ENCODE data around the gene SRP68.

Gene SRP68

DNA sequence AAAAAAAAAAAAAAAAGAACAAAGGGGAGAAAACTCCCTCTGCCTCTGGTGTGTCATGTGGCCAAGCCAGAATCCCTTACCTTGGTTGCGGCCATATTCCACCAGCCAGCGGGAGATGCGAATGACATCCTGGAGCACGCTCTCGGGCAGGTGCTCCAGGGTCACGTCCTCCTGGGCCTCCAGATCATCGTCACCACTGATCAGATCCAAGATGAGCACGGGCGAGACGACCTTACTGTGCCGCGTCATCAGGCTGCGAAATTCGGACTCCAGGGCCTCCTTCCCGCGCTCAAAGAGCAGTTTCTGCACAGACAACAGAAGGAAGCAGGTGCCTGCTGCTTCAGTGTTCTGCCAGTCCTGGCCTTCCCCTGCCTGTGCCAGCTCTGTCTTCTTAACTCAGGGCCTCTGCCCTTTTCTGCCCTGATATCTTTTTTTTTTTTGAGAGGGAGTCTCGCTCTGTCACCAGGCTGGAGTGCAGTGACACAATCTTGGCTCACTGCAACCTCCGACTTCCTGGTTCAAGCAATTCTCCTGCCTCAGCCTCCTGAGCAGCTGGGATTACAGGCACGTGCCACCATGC lies 25.5 kb upstream of the SRP68 start:
- Mint-ChIP-seq H3K4me3 (no peak overlapping the region), H3K9me3 (no peaks in the 10 kb centered on the region), H3K27ac (no peak overlapping the region), H3K4me1 (peaks cover 10 to 18% of the 10 kb centered on the region in 2 donors), H3K27me3 (no peaks in the 10 kb centered on the region), H3K36me3 (peaks cover 34 to 55% of the 10 kb centered on the region in 2 donors)
- no peak for DNase-seq
- ATAC-seq (replicated peaks): no peak

DNA sequence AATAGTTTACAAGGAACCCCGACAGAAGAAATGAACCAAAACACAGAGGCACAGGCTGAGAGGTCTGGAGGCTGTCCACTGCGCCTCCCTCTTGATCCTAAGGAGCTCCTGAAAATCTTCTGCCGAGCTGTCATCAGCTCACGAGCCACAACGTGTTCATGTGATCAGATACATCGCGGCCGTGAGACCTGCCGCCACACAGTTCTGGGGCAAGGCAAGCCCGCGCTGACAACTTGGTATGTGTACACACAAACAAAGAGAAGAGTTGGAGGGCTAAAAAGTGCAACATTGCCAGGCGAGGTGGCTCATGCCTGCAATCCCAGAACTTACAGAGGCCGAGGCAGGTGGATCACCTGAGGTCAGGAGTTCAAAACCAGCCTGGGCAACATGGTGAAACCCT lies 23.6 kb upstream of the SRP68 start:
- peaks cover 36 to 58% of the 10 kb centered on the region in 2 donors for H3K36me3 Mint-ChIP-seq
- H3K4me3 Mint-ChIP-seq: no peak overlapping the region
- no peaks in the 10 kb centered on the region for H3K27me3 Mint-ChIP-seq
- no peaks in the 10 kb centered on the region for H3K9me3 Mint-ChIP-seq
- H3K4me1 Mint-ChIP-seq: peaks cover 3 to 5% of the 10 kb centered on the region in 2 donors
- ATAC-seq (replicated peaks): no peak
- DNase-seq: no peak
- no peak overlapping the region for H3K27ac Mint-ChIP-seq

DNA sequence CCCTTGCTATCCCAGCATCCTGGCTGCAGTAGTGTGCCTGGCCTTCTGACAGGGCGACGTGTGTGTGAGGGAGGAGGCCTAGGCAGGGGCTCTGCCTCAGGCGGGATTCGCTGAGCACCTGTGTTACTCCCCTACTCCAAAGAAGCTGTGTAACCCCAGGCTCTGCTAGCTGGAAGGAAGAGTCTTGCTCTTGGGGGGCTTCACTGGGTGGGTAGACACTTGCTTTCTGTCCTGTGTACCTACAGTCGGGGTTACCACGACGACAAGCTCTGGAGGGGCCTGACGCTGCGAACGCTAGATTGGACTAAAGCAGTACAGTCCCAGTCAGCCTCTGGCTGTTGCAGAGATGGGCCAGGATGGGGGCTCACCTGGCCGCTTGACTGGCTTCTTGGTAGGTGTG lies 21.7 kb upstream of the SRP68 start:
- Mint-ChIP-seq H3K9me3 (no peaks in the 10 kb centered on the region), H3K36me3 (peaks cover 41 to 67% of the 10 kb centered on the region in 2 donors), H3K4me1 (peaks cover 3 to 4% of the 10 kb centered on the region in 2 donors), H3K27ac (no peak overlapping the region), H3K27me3 (no peaks in the 10 kb centered on the region), H3K4me3 (no peak overlapping the region)
- DNase-seq (no peak), ATAC-seq (replicated peaks) (no peak)

DNA sequence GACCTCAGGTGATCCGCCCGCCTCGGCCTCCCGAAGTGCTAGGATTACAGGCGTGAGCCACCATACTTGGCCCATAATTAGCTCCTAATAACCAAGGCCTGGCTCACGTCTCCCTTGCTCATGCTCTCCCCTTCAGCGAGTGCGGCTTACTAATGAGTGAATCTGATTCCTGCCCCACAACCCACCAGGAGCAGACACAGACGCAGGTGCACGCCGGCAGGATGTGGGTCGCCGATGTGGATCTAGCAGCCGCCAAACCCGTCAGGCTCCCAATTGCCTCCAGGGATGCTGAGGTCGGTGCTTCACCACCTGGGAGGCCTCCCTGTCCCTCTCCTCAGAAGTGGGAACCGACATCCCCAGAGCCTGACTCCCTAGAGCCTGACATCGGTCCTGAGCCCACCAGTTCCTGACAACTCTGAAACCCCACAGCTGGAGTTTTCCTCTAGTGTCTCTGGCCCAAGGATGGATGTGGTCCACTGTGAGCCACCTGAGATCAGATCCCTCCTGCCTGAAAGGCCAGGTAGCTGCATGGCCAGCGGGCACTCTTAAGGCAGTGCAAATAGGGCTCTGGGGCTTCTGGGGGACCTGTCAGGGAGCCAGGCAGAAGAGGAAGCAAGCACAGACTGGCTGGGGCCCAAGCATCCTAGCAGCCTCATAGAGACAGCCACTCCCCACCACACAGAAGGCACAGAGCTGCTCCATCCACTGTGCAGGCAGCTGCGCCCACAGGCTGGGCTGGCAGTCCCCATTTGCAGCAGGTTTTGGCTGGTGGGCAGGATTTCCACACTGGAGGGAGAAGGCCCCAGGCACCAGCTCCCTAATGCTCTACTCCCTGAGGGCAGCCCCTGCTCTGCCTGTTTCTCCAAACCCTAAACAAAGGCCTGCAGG lies 20.5 kb upstream of the SRP68 start:
- peaks cover 46 to 68% of the 10 kb centered on the region in 2 donors for H3K36me3 Mint-ChIP-seq
- H3K27ac Mint-ChIP-seq: no peak overlapping the region

DNA sequence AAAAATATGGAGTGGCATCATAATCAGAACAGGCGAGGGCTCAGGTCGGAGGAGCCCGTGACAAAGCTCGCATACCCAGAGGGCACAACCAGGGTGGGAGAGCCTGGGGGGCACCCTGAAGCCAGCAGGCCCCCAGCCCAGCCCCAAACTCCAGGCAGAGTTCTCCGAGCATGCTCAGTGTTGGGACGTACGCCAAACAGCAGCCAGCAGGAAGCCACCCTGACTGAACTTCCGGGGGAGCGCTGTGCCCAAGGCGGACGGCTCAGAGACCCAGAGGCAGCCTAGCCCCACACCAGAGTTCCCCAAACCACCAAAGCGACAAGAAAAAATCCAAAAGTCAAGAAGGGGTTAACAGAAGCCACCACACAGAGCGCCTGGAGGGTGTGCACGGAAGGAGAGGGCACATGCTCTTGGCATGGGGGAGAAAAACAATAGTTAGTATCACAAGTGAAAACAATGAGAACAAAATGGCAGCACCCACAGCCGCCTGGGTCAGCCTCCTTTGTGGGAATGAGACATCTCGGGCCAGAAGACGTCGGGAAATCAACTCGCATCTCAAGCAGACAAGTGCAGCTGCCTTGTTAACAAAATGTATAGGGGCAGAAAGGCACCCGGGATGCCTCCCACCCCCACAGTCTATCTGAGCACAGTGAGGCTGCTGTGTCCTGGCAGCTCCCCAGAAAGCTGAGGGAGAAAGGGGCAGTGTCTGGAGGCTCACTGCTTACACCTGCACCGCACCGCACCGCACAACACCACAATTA lies 19.4 kb upstream of the SRP68 start:
- H3K4me1 Mint-ChIP-seq: peaks cover 3 to 4% of the 10 kb centered on the region in 2 donors
- H3K4me3 Mint-ChIP-seq: peak overlapping the region in 1 of 2 donors; percentile 60
- no peaks in the 10 kb centered on the region for H3K27me3 Mint-ChIP-seq
- no peak overlapping the region for H3K27ac Mint-ChIP-seq
- H3K9me3 Mint-ChIP-seq: no peaks in the 10 kb centered on the region
- no peak for ATAC-seq (replicated peaks)
- DNase-seq: no peak
- peaks cover 53 to 63% of the 10 kb centered on the region in 2 donors for H3K36me3 Mint-ChIP-seq

More for the DNA sequence above, 20.5 kb upstream of the SRP68 start:
- no peak for ATAC-seq (replicated peaks)
- no peaks in the 10 kb centered on the region for H3K9me3 Mint-ChIP-seq
- H3K4me1 Mint-ChIP-seq: peaks cover 3 to 4% of the 10 kb centered on the region in 2 donors
- DNase-seq: no peak
- H3K27me3 Mint-ChIP-seq: no peaks in the 10 kb centered on the region
- no peak overlapping the region for H3K4me3 Mint-ChIP-seq

DNA sequence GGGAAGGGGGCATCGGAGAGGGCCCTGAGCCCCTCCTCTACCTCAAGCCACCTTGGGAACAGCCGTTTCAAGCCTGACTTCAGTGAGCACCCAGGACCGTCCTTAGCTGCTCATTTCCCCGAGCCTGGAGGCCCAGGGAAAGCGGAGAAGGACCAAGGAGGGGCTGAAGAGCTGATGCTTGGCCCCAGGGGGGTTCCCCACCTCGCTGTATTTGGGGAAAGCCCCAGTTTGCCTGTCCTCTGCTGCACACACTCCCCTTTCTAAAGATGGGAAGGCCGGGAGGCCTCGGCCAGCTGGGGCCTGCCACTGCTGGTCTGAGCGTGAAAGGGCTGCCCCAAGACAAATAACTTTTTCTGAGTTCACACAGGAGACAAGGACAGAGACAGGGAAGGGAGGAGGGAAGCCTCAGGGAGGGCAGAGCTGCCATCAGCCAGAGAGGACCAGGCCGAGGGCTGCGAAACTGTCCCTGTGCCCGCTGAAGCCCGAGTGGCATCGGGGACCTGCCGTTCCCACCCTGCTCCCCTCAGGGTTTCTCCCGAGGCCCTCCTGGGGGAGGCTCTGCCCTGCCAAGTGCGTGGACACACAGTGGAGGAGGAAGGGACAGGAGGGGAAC lies 18.3 kb upstream of the SRP68 start:
- ATAC-seq (replicated peaks) (no peak), DNase-seq (no peak)
- H3K4me3 Mint-ChIP-seq: no peak overlapping the region
- no peaks in the 10 kb centered on the region for H3K9me3 Mint-ChIP-seq
- no peaks in the 10 kb centered on the region for H3K4me1 Mint-ChIP-seq
- H3K36me3 Mint-ChIP-seq: peaks cover 56 to 68% of the 10 kb centered on the region in 2 donors
- H3K27me3 Mint-ChIP-seq: no peaks in the 10 kb centered on the region
- no peak overlapping the region for H3K27ac Mint-ChIP-seq

DNA sequence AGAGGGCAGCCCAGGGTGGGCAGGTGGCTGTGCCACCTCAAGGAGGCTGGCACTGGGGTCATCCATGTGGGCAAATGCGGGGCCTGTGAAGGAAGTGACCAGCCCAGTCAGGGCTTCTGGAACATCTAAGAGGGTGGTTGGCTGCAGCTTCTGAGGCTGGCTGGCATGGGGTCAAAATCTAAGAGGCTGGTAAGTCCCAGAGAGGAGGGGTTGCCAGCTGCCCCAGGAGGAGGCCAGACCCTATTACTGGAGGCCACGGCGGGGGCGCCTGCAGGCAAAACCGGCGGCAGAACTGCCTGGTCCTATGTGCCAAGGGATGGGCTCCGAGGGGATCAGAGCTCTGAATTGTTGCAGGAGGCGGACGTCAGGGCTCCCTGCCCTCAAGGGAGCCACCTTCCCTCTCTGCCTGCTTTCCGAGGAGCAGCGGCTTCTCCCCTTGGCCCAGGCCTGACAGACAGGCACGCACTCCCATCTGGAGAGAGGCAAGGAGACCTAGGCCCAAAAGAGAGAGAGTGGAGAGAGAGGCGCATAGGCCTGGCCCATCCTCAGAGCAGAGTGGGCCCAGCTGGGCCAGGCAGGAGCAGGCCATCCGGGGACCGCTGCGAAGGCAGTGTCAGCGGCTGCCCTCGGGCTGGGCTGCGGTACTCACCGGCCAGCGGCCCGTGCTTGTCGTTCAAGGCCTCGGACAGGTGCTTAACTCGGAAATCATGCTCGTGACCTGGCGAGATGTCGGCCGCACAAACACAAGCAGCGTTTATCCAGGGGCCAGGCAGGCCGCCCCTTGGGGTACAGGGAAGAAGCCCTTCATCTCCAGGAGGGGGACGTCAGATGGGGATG lies 17.6 kb upstream of the SRP68 start:
- ATAC-seq (replicated peaks): no peak
- H3K27ac Mint-ChIP-seq: no peak overlapping the region
- peaks cover 59 to 68% of the 10 kb centered on the region in 2 donors for H3K36me3 Mint-ChIP-seq

DNA sequence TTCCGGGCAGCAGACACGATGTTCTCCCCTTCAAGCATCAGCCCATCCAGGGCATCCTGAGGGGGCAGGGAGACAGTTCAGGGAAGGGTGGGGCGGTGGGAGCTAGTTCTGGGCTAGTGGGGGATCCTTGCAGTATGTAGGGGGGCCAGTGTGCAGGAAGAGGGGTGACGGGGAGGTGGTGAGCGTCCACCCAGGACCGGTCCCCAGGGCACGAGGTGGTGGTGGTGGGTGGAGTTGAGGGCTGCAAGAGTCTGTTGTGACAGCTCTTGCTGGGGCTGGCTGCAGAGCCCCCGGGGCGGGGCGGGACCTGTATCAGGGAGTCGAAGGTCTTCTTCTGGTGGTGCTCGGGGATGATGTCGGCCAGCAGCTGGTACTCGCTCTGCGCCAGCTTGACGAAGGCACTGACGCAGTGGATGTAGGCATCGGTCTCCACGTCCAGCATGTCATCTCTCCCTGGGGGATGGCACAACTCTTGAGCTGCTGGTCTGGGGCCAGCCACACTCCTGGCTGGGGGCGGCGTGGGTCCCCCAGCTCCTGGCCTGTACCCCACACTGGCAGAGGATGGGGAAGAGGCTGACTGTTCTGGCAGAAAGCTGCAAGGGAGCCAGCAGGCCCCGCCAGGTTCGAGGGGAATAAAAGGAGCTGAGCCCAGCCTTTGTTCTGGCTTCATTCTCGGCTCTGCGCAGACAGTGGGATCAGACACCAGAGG lies 16.7 kb upstream of the SRP68 start:
- Mint-ChIP-seq H3K36me3 (peaks cover 64 to 68% of the 10 kb centered on the region in 2 donors), H3K4me1 (no peaks in the 10 kb centered on the region), H3K4me3 (no peak overlapping the region), H3K27ac (no peak overlapping the region), H3K9me3 (no peaks in the 10 kb centered on the region), H3K27me3 (no peaks in the 10 kb centered on the region)
- ATAC-seq (replicated peaks) (no peak), DNase-seq (no peak)

More for the DNA sequence above, 17.6 kb upstream of the SRP68 start:
- Mint-ChIP-seq H3K4me3 (no peak overlapping the region), H3K27me3 (no peaks in the 10 kb centered on the region), H3K4me1 (no peaks in the 10 kb centered on the region), H3K9me3 (no peaks in the 10 kb centered on the region)
- DNase-seq: no peak

DNA sequence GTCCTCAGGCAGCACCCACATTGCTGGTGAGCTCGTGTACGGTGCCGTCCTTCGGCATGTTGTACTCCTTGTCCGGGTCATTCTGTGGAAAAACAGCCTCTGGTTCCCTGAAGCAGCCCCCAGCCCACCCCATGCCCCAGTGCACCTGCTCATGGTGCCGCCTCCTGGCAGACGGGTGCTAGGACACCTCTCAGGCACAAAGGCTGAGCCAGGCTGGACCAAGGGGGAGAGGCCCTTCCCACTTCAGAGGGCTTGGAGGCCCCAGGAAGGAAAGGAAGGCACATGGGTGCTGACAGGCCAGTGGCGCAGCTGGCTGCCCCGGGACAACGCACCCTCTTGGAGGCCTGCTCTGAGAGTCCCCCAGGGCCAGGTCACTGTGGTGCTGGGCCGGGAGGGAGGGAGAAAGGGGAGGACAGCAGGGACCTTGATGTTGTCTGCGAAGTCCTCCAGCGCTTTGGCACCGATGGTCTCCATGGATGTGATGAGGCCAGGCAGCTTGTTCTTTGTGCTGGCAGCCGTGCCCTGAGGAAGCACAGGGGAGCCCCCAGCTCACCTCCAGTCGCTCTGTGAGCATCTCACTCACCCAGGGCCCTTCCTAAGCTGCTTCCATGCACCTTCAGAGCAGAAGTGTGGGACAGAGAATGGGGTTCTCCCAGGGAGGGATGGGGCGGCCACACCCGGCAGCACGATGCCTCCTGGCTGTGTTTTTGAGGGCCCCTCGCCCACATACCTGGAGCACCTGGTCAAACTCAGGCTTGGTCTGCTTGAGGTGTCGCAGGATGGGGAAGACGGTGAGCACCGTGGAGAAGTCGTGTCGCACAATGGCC lies 15.9 kb upstream of the SRP68 start:
- H3K4me1 Mint-ChIP-seq: no peaks in the 10 kb centered on the region
- no peak for ATAC-seq (replicated peaks)

DNA sequence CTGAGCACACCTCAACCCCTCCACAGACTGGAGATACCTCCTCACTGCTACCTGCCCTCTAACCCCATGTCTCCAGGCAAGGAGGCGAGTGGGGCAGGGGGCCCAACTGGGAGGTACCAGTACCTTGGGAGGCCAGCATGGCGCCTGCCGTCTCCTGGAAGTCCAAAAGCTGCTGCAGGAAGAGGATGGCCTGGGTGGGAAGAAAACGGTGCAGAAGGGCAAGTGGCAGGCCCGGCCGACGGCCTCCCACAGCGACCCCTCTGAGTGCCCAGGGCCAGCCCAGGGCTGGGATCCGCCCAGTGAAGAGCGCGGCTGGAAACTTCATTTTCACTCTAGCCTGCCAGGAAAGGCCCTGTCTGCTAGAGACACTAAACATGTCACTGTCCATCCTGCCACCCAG lies 15.2 kb upstream of the SRP68 start:
- H3K27me3 Mint-ChIP-seq: no peaks in the 10 kb centered on the region
- peaks cover 57 to 58% of the 10 kb centered on the region in 2 donors for H3K36me3 Mint-ChIP-seq
- ATAC-seq (replicated peaks): no peak
- no peak for DNase-seq
- H3K27ac Mint-ChIP-seq: peak overlapping the region; percentile 56
- H3K9me3 Mint-ChIP-seq: no peaks in the 10 kb centered on the region
- no peaks in the 10 kb centered on the region for H3K4me1 Mint-ChIP-seq
- H3K4me3 Mint-ChIP-seq: no peak overlapping the region

More for the DNA sequence above, 15.9 kb upstream of the SRP68 start:
- no peaks in the 10 kb centered on the region for H3K27me3 Mint-ChIP-seq
- no peak overlapping the region for H3K27ac Mint-ChIP-seq
- no peak for DNase-seq
- H3K9me3 Mint-ChIP-seq: no peaks in the 10 kb centered on the region
- no peak overlapping the region for H3K4me3 Mint-ChIP-seq
- H3K36me3 Mint-ChIP-seq: peaks cover 62% of the 10 kb centered on the region in 2 donors

DNA sequence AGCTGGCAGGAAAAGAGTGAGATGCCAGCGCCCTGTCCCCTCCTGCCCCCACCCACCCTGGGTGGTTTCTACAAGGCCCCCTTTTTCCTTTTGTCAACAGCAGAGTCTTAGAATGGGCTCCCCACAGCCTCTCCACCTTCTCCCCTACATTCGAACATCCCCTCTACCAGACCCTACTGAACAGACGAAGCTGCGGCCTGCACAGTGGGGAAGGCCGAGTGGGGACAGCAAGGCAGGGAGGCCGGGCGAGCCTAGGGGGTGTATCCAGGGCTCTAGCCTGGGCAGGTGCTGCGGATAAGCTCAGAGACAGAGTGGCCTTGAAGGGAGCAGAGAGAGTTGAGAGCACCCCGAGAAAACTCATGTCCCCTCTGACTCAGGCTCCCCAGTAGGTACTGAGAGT lies 14.1 kb upstream of the SRP68 start:
- DNase-seq (no peak), ATAC-seq (replicated peaks) (no peak)
- H3K4me1 Mint-ChIP-seq: no peaks in the 10 kb centered on the region
- H3K36me3 Mint-ChIP-seq: peaks cover 56% of the 10 kb centered on the region in 2 donors
- no peak overlapping the region for H3K4me3 Mint-ChIP-seq
- H3K27me3 Mint-ChIP-seq: no peaks in the 10 kb centered on the region
- H3K9me3 Mint-ChIP-seq: no peaks in the 10 kb centered on the region
- H3K27ac Mint-ChIP-seq: peak overlapping the region; percentile 65

DNA sequence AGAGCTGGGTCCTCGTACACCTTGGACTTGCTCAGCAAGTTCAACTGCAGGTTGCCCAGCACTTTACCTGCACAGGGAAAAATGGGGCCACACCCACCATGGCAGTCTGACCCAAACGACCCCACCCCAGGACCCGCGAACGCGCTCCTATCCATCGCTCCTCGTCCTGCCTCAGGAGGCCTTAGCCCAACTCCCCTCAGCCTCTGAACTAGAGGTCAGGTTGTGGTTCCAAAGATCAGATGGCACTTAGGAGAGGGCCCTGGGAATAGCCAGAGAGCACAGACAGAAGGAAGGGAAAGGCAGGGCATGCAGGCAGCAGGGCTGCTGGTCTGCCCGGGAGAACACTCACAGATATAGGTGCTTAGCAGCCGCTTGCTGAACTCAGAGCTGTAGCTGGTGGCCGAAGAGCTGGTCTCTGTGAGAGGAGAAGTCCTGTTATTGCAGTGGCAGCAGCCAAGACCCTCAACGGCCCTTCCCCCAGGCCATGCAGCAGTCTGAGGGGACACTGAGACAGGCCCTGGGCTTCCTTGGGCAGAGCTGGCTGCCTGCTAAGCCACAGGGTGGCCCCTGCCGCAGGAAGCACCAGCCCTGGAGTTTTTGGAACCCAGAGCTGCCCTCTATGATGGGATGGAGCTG lies 13.5 kb upstream of the SRP68 start:
- peaks cover 51 to 54% of the 10 kb centered on the region in 2 donors for H3K36me3 Mint-ChIP-seq
- no peak for DNase-seq
- peaks cover under 1 to 2% of the 10 kb centered on the region in 2 donors for H3K4me1 Mint-ChIP-seq
- no peaks in the 10 kb centered on the region for H3K9me3 Mint-ChIP-seq
- ATAC-seq (replicated peaks): no peak
- no peaks in the 10 kb centered on the region for H3K27me3 Mint-ChIP-seq
- H3K4me3 Mint-ChIP-seq: no peak overlapping the region
- no peak overlapping the region for H3K27ac Mint-ChIP-seq
